Kidney (tissue), 14 donors: Measurements from ENCODE around the gene EIF1AD. TPM values are rescaled to one million over a fixed set of nuclear protein-coding genes. Genes with fewer than 3 reads are reported as not detected.
A peak's percentile ranks its signal among the peaks of the same experiment; 100 is the strongest.

Source experiments
- DNase-seq, 5 donors: peaks; one replicate each; pipeline ENCODE4 v3.0.0-alpha.2; 2013 to 2020
- FAIRE-seq: peaks from 2 replicates; lab custom pipeline; 2012; peaks lifted over from hg19 to GRCh38; lab: Jason Lieb, UNC
- H3K27ac ChIP-seq, 2 donors: one replicate each; pipeline ENCODE4 v1.7.0; 2013; ENCODE audit warnings: low read depth in 2 of 2, low read length in 2 of 2, inconsistent platforms in 1 of 2
- H3K27me3 ChIP-seq: one replicate; pipeline ENCODE4 v1.7.1; 2013; ENCODE audit warnings: low read length, inconsistent platforms; ENCODE audit not compliant: control insufficient read depth, insufficient read depth
- H3K36me3 ChIP-seq, 3 donors: one replicate each; pipeline versions ENCODE4 v1.7.0 to v1.7.1; 2013; ENCODE audit warnings: low read length in 3 of 3, control low read depth in 1 of 3, inconsistent platforms in 1 of 3; ENCODE audit not compliant: insufficient read depth in 3 of 3, control insufficient read depth in 2 of 3
- H3K4me1 ChIP-seq, 3 donors: one replicate each; pipeline versions ENCODE4 v1.7.0 to v1.7.1; 2013; ENCODE audit warnings: low read length in 3 of 3, inconsistent platforms in 1 of 3, low read depth in 1 of 3; ENCODE audit not compliant: control insufficient read depth in 2 of 3, insufficient read depth in 2 of 3
- H3K4me3 ChIP-seq, 3 donors: one replicate each; pipeline versions ENCODE4 v1.7.0 to v1.8.1; 2013; ENCODE audit warnings: low read length in 3 of 3, control low read depth in 1 of 3, inconsistent platforms in 1 of 3
- H3K9ac ChIP-seq, 3 donors: one replicate each; pipeline versions ENCODE4 v1.7.0 to v1.7.1; 2013; ENCODE audit warnings: low read length in 3 of 3, control low read depth in 1 of 3, inconsistent platforms in 1 of 3
- H3K9me3 ChIP-seq, 3 donors: one replicate each; pipeline versions ENCODE4 v1.7.0 to v1.7.1; 2013; ENCODE audit warnings: low read length in 3 of 3, control low read depth in 1 of 3, inconsistent platforms in 1 of 3; ENCODE audit not compliant: control insufficient read depth in 2 of 3, insufficient read depth in 1 of 3
- intact Hi-C: fragments of 100-400 bp; cut with DNase I; formaldehyde crosslinking; loops from one replicate; pipeline ENCODE4 v1.11.1; 2022
- polyA plus RNA-seq: library from polyadenylated mRNA; stranded (reverse); fragments of 350-450 nt; fragmentation: Illumina TruSeq; extraction: RNeasy Lipid Tissue Mini Kit (QIAGEN cat#74804); gene quantifications from one replicate; pipeline ENCODE4 v1.2.3, GENCODE V29; 2014; ENCODE audit warnings: low read depth, low replicate concordance; ENCODE audit not compliant: insufficient read depth
- total RNA-seq: library from RNA; stranded (reverse); fragmentation: NEBNext Ultra II Directional; extraction: Animal tissue kit (Norgen Biotek cat#: 25700); gene quantifications from one replicate; pipeline ENCODE4 v1.2.1, GENCODE V29; 2021
- TF ChIP-seq, protein P1 (sequence below): IDR thresholded peaks from 3 replicates; pipeline ENCODE4 v1.5.1; 2012; ENCODE audit warnings: mild to moderate bottlenecking, moderate library complexity, borderline replicate concordance; ENCODE audit not compliant: insufficient read depth; ENCODE audit errors: extremely low read depth
- donor health status: control.
- donor health status: control.
- donor health status: control.
- donor health status: control.
- donor health status: control.
- donor health status: DM: yes; HTN: yes; CAD: no.
- donor health status: Normal renal cell carcinoma (clear cell type).

Gene EIF1AD
- total and polyA plus RNA-seq, 2 donors from 2014 or later = 17.7 to 37.5 TPM

- no peak overlapping the region for H3K4me3 ChIP-seq
- H3K4me1 ChIP-seq = peaks cover 0 to under 1% (median 0%) of the 10 kb centered on the region in 3 donors
- no peaks in the 10 kb centered on the region for H3K9me3 ChIP-seq
- intact Hi-C loops = no loop called here
- no peak overlapping the region for H3K27ac ChIP-seq
- H3K36me3 ChIP-seq = peaks cover 0 to 7% (median 3%) of the 10 kb centered on the region in 3 donors
- FAIRE-seq = no peak
- DNase-seq = peak in 3 of 5 donors; percentile 28 to 62 (median 47)
- TF ChIP-seq, protein P1, sequence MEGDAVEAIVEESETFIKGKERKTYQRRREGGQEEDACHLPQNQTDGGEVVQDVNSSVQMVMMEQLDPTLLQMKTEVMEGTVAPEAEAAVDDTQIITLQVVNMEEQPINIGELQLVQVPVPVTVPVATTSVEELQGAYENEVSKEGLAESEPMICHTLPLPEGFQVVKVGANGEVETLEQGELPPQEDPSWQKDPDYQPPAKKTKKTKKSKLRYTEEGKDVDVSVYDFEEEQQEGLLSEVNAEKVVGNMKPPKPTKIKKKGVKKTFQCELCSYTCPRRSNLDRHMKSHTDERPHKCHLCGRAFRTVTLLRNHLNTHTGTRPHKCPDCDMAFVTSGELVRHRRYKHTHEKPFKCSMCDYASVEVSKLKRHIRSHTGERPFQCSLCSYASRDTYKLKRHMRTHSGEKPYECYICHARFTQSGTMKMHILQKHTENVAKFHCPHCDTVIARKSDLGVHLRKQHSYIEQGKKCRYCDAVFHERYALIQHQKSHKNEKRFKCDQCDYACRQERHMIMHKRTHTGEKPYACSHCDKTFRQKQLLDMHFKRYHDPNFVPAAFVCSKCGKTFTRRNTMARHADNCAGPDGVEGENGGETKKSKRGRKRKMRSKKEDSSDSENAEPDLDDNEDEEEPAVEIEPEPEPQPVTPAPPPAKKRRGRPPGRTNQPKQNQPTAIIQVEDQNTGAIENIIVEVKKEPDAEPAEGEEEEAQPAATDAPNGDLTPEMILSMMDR = no peak
- H3K9ac ChIP-seq = no peak overlapping the region
- H3K27me3 ChIP-seq = peaks cover 9% of the 10 kb centered on the region
Measured at GRCh38 chr11:66008468-66009101, 6.6 kb upstream of the EIF1AD start.

GRCh38 chr11:66008095-66008467 lies 6.1 kb upstream of the EIF1AD start:
- intact Hi-C loops = no loop called here
- H3K4me1 ChIP-seq = peaks cover 0 to 5% (median 0%) of the 10 kb centered on the region in 3 donors
- H3K36me3 ChIP-seq = peaks cover 0 to 7% (median 3%) of the 10 kb centered on the region in 3 donors
- FAIRE-seq = no peak
- no peak overlapping the region for H3K9ac ChIP-seq
- no peaks in the 10 kb centered on the region for H3K9me3 ChIP-seq
- H3K27ac ChIP-seq = no peak overlapping the region
- no peak overlapping the region for H3K4me3 ChIP-seq
- DNase-seq = no peak
- peaks cover 9% of the 10 kb centered on the region for H3K27me3 ChIP-seq
- TF ChIP-seq, protein P1 = no peak

- H3K9ac ChIP-seq = no peak overlapping the region
- intact Hi-C loops = no loop called here
Measured at GRCh38 chr11:66007201-66007634, 5.3 kb upstream of the EIF1AD start.

More at GRCh38 chr11:66007201-66007634, 5.3 kb upstream of the EIF1AD start:
- Histone ChIP-seq H3K4me3 (no peak overlapping the region), H3K36me3 (peaks cover 0 to 7% (median 3%) of the 10 kb centered on the region in 3 donors), H3K27ac (no peak overlapping the region), H3K9me3 (no peaks in the 10 kb centered on the region), H3K27me3 (peaks cover 7% of the 10 kb centered on the region), H3K4me1 (peaks cover 0 to 6% (median 0%) of the 10 kb centered on the region in 3 donors)
- TF ChIP-seq, protein P1 = no peak
- FAIRE-seq (no peak), DNase-seq (no peak)
